GM12891 (cell line): ENCODE measurements around the gene PTGES3.

Experiments used
- PAX5 ChIP-seq: IDR thresholded peaks from 2 replicates; pipeline ENCODE4 v1.6.1; 2011; ENCODE audit warnings: low read length, moderate library complexity, mild to moderate bottlenecking; ENCODE audit not compliant: insufficient read depth, severe bottlenecking
- POLR2A ChIP-seq: IDR thresholded peaks from 2 replicates; pipeline ENCODE4 v1.6.1; 2011; ENCODE audit warnings: low read depth, low read length, control low read depth
- POLR2AphosphoS5 ChIP-seq: IDR thresholded peaks from 2 replicates; pipeline ENCODE4 v1.6.1; 2011; ENCODE audit warnings: low read depth, low read length, control low read depth
- SPI1 ChIP-seq: IDR thresholded peaks from 2 replicates; pipeline ENCODE4 v1.6.1; 2011; ENCODE audit warnings: low read depth, low read length, control low read depth
- TAF1 ChIP-seq: IDR thresholded peaks from 2 replicates; pipeline ENCODE4 v1.6.1; 2011; ENCODE audit warnings: low read depth, low read length, control low read depth

DNA sequence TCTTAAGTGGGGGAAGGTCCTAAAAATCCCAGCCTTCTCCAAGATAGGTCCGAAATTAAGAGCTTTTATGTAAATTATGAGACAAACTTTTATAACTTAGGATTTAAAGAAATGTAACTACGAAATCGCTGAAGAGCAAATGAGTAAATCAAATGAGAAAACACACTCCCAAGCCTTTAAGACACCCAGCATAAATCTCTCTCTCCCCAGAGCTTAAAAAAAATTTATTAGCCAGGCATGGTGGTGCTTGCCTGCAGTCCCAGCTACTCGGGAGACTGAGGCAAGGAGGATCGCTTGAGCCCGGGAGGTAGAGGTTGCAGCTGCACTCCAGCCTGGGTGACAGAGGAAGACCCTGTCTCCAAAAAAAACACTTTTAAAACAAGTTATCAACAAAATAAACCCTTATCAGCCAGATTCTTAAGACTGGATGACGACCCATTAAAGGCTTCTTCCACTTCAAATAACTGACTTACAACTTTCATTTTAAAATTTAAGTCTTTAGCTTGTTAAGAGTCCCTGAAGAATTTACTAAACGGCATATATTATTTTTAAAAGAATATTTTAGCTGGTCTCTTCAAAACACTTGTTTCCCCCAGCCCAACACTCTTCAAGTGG, 3.2 kb downstream of the PTGES3 start:
- TF ChIP-seq TAF1: no peak
- no peak for TF ChIP-seq POLR2AphosphoS5
- no peak for TF ChIP-seq POLR2A
- no peak for TF ChIP-seq PAX5
- no peak for TF ChIP-seq SPI1
